Skeletal muscle cell (primary cell): ENCODE measurements around the gene KCTD17.
"Not testable (repeated sequence)": the region's sequence is repeated elsewhere in the genome, so short reads cannot be mapped to it uniquely, and the experiment has no call there.

Experiments used
- DNase-seq: peaks from one replicate; pipeline ENCODE4 v3.0.0-alpha.2; 2010; ENCODE audit warnings: low read depth
- H3K4me3 ChIP-seq: 2 replicates; pipeline ENCODE4 v1.5.1; 2011; ENCODE audit warnings: low read depth, mild to moderate bottlenecking, control low read depth, low read length, moderate library complexity

Gene KCTD17

DNA sequence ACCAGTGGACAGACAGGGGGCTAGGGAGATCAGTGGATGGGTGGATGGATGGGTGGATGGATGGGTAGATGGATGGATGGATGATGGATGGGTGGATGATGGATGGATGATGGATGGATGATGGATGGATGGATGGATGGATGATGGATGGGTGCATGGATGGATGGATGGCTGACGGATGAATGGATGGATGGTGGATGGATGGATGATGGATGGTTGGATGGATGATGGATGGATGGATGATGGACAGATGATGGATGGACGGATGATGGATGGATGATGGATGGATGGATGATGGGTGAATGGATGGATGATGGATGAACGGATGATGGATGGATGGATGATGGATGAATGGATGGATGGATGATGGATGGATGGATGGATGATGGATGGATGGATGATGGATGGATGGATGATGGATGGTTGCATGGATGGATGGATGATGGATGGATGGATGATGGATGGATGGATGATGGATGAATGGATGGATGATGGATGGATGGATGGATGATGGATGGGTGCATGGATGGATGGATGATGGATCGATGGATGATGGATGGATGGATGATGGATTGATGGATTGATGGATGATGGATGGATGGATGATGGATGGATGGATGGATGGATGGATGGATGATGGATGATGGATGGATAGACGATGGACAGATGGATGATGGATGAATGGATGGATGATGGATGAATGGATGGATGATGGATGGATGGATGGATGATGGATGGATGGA, 20.5 kb downstream of the KCTD17 start:
- not testable (repeated sequence) for H3K4me3 ChIP-seq, DNase-seq

- no peak for DNase-seq
- no peak overlapping the region for H3K4me3 ChIP-seq
Observed at GRCh38 chr22:37072673-37073072, 21.1 kb downstream of the KCTD17 start.

DNA sequence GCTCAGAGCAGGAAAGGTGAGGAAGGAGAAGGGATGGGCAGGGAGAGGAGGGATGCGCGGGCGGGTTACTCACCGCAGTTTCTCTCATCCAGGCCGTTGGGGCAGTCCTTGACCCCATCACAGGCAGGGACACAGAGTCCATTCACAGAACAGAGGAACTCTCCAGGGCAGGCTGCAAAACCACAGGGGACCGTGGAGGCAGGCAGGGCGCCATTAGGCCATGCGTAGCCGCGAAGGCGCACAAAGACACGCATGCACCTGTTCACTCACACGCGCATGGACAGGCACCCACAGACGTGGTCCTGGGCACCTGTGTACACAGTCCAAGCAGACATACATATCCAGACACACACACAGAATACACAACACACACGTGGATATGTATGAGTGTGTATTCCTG, 23.0 kb downstream of the KCTD17 start:
- no peak for DNase-seq
- H3K4me3 ChIP-seq, result no peak overlapping the region

GRCh38 chr22:37075046-37075445, 23.5 kb downstream of the KCTD17 start:
- H3K4me3 ChIP-seq, result no peak overlapping the region
- DNase-seq, result no peak

GRCh38 chr22:37075822-37076433, 24.4 kb downstream of the KCTD17 start:
- DNase-seq, result no peak
- no peak overlapping the region for H3K4me3 ChIP-seq

DNA sequence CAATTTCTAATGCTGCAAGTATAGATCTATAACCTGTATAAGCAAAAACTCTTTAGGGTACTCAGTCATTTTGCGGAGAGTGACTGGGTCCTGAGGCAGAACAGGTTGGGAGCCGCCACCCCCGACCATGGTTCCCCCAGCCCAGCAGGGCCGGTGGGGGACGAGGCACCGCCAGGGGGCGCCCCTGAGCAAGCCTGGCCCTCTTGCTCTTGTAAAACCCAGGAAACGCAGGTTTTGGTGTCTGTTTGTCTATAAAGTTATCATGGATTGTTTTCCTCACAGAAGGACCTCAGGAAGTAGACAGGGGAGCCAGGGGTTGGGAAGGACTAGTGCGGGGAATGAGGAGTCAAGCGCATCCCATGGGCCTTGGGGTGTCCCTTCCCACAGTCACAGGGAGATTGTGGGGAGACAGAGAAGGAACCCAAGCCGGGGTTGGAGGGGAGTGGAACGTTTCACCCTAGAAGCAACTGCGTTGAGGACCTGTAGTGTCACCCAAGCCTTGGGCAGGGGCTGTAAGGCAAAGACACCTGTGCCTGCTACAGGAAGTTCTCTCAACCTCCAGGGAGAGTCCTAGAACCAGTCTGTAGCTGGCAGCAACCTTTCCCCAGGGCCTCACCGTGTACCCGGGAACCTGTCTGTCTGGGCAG, 26.4 kb downstream of the KCTD17 start:
- H3K4me3 ChIP-seq, result no peak overlapping the region
- DNase-seq, result no peak

GRCh38 chr22:37079158-37079557, 27.6 kb downstream of the KCTD17 start:
- DNase-seq, result no peak
- no peak overlapping the region for H3K4me3 ChIP-seq

DNA sequence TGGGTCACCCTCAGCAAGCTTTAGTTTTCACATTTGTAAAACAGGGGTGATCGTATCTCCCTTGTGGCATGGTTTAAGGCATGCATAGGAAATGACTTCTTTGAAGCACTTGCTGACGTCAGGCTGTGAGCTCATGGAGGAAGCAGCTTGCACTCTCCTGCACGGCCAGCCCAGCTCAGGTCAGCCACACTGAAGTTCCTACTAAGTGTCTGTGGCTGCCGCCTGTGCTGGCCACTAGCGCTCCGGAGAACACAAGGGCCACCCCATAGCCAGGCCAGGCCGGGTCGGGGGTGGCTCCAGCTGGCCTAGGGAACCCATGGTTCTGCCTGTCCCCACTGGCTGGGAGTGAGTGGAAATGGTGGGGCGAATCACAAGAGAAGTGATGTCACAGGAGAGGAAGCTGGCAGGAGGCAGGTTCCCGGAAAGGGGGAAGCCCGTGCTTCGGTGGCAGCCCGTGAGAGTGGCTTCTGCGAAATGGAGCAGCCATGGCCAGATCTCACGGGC, 28.2 kb downstream of the KCTD17 start:
- peak; percentile 48 for DNase-seq
- H3K4me3 ChIP-seq, result no peak overlapping the region

DNA sequence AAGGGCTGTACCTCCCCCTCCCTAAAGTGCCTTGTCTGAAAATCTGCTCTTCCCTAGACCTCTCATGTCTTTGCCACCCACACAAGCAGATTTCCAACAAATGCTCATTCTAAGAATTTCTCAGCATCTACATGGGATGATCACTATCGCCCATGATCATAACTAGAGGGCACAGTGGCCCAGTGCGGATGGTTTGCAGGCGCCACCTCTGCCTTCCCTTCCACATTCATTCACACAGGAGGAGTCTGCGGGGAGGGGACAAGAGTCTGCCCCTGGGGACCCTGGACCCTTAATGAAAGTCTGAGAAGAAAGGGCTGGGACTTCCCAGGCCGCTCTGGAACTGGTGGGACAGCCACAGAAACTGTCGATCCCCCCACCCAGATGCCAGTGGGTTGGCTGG, 28.9 kb downstream of the KCTD17 start:
- H3K4me3 ChIP-seq, result no peak overlapping the region
- DNase-seq, result no peak

- H3K4me3 ChIP-seq, result no peak overlapping the region
- DNase-seq, result no peak
Observed at GRCh38 chr22:37080838-37081237, 29.3 kb downstream of the KCTD17 start.

GRCh38 chr22:37082251-37082873, 30.8 kb downstream of the KCTD17 start:
- DNase-seq, result peak; percentile 21
- no peak overlapping the region for H3K4me3 ChIP-seq

DNA sequence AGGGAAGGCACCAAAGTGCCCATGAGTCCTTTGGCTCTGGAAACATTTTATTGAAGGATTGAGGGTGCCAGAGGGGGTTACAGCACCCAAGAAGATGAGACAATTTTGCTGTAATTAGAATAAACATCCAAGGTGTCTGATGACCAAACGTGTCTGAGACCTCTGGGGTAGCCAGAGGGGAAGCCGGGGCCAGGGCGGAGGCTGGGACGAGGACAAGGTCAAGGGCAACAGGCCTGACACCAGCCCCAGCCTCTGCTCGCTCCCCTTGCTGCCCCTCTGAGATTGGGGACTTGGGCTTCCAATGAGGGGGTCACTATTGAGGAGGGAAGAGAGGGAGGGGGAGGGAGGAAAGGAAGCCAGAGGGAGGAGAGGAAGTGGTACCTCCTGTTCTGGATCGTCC, 32.4 kb downstream of the KCTD17 start:
- no peak overlapping the region for H3K4me3 ChIP-seq
- DNase-seq, result no peak

DNA sequence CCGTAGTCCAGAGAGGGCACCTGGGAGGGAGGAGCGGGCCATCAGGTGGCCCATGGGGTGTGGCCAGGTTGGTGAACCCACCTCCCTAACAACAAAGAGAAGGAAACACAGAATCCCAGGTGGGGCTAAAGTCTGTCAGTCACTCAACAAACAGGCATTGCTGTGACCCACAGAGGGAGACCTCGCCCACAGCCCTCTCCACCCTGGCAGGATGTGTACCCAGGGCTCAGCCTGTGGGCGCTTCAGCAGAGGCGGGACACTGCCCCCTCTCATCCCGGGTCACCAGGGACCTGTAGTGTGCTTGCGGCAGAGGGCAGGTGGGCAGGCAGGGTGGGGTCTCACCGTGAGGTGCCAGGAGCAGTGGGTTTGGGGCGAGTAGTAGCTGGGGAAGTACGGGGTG, 32.8 kb downstream of the KCTD17 start:
- H3K4me3 ChIP-seq, result no peak overlapping the region
- DNase-seq, result no peak

DNA sequence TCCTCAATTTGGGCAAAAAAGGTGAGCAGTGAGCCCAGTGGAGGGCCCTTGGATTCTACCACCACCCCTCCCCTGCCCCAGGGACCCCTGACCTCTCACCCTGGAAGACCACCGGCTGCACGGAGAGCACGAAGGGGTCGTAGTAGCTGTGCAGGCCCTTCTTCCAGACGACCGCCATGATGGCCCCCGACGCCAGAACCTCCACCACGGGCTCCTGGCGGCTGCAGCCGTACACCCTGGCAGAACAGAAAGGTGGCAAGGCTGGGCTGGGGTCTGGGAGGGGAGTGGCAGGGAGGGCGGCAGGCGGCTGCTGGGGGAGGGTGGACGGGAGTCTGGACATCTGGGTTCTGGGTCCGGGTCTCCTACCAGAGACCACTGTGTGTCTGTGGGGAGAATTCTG, 34.6 kb downstream of the KCTD17 start:
- DNase-seq, result no peak
- H3K4me3 ChIP-seq, result no peak overlapping the region

GRCh38 chr22:37088108-37088605, 36.6 kb downstream of the KCTD17 start:
- DNase-seq, result no peak
- H3K4me3 ChIP-seq, result no peak overlapping the region

- H3K4me3 ChIP-seq, result no peak overlapping the region
- no peak for DNase-seq
Observed at GRCh38 chr22:37088750-37089408, 37.3 kb downstream of the KCTD17 start.

DNA sequence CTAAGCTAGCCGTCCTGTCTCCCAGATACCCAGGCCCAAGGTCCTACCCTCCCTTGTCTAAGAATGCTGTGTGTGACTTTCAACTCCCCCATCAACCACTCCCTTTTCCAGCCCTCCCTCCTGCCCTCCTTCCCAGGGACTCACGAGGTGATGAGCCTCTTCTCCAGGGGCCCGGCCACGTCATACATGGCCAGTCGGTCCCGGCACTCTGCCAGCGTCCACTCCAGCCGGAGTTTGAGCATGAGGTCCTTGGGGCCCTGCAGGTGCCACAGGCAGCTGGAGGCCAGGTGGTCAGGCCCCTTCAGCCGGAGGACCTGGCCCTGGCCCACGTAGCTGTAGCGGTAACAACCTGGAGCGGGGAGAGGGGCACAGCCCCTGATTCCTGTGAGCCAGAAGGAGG, 37.9 kb downstream of the KCTD17 start:
- H3K4me3 ChIP-seq, result no peak overlapping the region
- no peak for DNase-seq

GRCh38 chr22:37090920-37091695, 39.6 kb downstream of the KCTD17 start:
- H3K4me3 ChIP-seq, result no peak overlapping the region

GRCh38 chr22:37091994-37092393, 40.5 kb downstream of the KCTD17 start:
- DNase-seq, result no peak
- no peak overlapping the region for H3K4me3 ChIP-seq

More at GRCh38 chr22:37090920-37091695, 39.6 kb downstream of the KCTD17 start:
- DNase-seq, result no peak
